Fibroblast of gingiva (primary cell): ENCODE measurements around the gene EXTL1.

Experiments
- DNase-seq: peaks from one replicate; pipeline ENCODE4 v3.0.0-alpha.2; 2011; ENCODE audit warnings: low read depth

EXTL1 gene

GRCh38 chr1:26070296-26070962 is 48.9 kb downstream of the EXTL1 start:
- no peak for DNase-seq

- DNase-seq: no peak
Measured at GRCh38 chr1:26070963-26071342, 49.4 kb downstream of the EXTL1 start.

- DNase-seq: no peak
Measured at GRCh38 chr1:26072305-26072704, 50.7 kb downstream of the EXTL1 start.

DNA sequence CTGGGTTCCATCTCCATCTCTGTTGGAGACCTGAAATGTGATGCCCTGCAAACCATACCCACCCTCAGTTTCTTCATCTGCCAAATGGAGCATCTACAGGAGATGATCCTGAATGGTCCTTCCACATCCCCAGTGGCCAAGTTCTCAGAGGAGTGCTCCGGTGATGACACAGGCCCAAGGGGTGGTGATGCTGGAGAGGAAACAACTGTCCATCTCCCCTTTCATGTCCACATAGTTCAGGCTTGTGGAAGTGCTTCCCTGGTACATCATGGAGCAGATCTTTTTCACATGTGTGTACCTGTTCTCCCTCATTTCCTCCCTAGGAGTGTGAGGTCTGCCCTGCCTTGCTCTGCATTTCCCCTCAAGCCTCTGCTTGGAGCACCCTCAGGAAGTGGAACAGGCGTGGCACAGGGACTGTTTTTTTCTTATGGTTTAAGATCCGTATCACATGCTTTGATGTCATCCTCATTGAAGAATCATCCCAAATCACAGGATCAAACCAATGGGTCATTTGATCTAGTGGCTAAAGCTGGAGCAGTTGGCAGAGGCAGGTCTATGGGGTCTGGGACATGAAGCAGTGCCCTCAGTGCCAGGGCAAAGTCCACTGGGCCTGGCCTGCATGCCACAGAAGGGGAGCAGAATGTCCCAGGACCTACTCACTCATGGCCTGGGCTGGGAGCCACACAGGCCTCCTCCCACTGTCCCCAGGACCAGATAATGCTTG is 54.0 kb downstream of the EXTL1 start:
- no peak for DNase-seq

DNA sequence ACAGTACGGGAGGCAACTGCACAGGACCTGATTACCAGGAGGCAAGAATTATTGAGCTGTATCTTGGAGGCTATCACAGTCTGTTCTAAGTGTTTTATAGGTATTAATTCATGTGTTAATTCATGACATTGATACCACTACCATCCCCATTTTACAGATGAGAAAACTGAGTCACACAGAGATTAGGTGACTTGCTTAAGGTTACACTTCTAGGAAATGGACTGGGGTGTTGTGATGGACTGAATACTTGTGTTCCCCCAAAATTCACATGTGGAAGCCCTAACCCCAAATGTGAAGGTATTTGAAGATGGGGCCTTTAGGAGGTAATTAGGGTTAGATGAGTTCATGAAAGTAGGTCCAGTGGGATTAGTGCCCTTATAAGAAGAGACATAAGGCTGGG is 55.9 kb downstream of the EXTL1 start:
- DNase-seq: no peak

GRCh38 chr1:26078286-26079177 is 57.0 kb downstream of the EXTL1 start:
- DNase-seq: no peak

DNA sequence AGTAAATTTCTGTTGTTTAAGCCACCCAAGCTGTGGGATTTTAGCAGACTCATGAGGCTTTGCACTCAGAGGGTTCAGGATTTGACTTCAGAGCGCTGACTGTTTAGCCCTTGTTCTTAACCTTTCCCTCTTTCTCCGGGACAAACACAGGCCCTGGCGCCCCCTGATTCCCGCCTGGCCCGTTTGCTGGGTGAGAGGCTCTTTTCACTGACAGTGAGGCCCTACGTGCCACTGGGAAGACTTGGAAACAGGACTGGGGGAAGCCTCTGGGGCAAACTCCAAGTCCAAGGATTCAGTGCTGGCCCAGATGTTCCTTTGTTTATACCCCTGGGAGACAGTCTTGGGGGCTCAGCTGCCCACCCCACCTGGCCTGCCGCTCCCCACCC is 57.6 kb downstream of the EXTL1 start:
- DNase-seq: no peak

- DNase-seq: no peak
Measured at GRCh38 chr1:26079960-26080814, 58.6 kb downstream of the EXTL1 start.

DNA sequence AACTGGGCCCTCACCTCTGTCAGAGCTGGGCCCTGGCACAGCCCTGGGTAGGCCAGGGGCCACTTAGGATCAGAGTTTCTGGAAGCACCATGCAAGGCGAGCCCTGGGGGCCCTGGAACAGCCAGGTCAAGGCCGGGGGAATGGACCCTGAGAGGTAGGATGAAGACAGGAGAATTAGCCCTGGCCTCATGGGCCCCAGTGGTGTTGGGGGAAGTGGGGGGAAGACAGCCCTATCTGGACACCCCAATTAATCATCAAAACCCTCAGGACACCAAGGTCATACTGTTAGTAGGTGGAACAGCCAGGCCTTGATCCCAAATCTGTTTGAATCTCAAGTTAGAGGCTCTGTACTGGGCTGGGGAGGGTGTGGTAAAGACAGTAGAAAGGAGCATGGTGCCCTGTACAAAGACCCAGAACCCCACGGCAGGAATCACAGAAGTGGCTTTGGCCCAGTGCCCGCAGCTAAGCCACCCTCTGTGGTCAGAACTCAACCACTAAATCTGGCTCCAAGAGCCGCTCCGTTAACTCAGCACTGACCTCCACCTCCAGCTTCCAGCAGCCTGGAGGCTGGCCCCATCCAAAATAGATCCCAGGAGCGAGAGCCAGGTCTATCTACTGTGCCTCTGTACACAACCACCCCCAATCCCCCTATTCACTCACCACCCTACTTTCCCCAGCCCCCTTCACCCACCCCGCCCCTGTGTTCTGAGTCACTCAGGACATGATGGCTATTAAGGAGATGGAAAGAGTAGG is 59.9 kb downstream of the EXTL1 start:
- DNase-seq: no peak

DNA sequence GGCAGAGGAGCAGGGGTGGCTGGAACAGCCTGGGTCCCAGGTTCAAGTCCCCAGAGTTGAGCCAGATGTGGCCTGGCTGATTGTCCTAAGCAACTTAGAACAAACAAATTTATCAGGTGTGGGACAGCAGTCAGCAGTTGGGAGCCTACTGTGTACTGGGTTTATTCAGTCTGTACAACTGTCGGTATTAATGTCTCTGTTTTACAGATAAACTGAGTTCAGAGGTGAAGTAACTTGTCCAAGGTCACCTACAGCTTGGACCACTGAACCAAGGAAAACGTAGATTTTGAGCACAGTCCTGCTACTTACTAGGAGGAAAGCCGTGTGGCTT is 60.4 kb downstream of the EXTL1 start:
- no peak for DNase-seq

GRCh38 chr1:26083208-26083607 is 61.6 kb downstream of the EXTL1 start:
- DNase-seq: no peak

- no peak for DNase-seq
Measured at GRCh38 chr1:26084091-26084561, 62.6 kb downstream of the EXTL1 start.

DNA sequence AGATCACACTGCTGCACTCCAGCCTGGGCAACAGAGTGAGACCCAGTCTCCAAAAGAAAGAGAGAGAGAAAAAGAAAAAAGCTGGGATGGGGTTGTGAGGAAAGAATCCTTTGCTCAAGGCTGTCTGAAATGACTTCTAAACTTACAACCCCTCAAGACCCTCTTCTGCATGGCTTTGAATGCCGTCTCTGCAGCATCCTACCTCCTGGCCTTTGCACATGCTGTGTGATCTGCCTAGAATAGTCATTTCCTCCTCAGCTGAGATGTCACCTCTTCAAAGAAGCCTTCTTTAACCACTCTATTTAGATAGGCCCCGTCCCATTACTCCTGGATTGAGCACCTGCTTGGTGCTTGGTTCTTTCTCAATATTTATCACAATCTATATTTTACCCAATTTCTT is 63.3 kb downstream of the EXTL1 start:
- DNase-seq: no peak
